NCI-H748 treated with DMSO at 0.1 percent for 48 hours (cell line): ENCODE data around the gene SLC22A31.
"Not testable (repeated sequence)": the region's sequence is repeated elsewhere in the genome, so short reads cannot be mapped to it uniquely, and the experiment has no call there.

Experiments used
- DNase-seq: peaks from one replicate; lab custom pipeline; 2025; lab: John Stamatoyannopoulos, UW

SLC22A31 gene

DNA sequence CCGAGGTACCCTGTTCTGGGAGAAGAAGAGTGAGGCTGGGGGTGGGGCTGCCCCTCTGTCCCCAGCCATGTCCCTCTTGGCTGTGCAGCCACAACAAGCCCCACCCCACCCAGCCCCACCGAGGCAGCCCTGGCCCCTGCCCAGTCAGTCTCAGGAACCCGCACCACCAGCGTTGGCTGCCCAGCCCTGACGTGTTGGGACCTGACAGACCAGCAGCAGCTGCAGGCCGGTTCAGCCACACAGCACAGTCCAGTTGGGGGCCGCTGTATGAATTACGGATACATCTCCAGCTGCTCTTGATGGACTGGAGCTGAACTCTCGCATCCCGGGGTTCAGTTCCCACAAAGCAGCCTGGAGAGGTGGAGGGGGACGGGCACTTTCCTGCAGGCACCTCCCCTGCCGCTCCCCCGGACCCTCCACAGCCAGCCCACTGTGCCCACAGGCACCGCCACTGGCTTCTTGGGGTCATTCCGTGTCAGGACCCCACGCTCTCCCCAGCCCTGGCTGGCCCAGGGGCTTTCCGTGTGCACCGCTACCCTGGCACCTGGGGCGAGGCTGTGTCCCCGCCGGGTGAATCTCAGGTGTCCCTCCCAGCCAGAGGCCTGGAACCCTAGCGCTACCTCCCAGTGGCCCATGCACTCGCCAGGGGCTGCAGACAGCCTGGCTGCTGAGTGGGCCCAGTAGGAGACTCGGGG lies 21.7 kb downstream of the SLC22A31 start:
- no peak for DNase-seq

DNA sequence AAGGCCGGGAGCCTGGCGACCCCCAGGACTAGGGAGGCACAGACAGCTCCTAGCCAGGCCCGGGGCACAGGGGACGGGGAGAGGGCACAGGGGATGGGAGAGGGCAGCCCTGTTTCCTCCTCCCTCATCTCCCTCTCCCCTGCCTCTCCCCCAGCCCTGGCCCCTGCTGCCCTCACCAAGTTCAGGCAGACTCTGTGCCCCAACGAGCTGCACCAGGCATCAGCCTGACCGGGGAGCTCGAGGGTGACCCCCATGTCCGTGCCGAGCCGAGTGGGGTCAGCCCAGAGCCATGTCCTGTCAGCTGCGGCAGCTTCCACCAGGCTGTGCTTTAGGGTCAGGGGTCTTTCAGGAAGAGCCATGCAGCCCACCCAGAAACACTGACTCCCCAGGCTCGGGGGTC lies 22.8 kb downstream of the SLC22A31 start:
- no peak for DNase-seq

DNA sequence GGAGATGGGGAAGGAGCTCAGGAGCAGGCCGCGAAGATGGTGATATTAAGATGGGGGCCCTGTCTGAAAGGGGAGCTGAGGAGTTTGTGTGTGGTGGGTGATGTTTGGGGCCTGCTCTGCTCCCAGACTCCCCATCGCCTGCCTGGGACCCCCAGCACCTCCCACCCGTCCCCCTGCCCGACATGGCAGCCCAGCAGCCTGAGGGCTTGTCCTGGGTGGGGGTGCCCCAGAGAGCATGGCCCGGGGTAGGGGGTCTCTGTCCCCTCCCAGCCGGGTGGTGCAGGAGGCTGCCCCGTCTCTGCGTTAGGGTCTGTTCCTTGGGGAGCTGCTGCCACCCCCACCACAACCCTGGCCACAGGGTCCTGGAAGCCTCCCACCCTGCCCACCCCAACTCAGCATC lies 23.6 kb downstream of the SLC22A31 start:
- no peak for DNase-seq

DNA sequence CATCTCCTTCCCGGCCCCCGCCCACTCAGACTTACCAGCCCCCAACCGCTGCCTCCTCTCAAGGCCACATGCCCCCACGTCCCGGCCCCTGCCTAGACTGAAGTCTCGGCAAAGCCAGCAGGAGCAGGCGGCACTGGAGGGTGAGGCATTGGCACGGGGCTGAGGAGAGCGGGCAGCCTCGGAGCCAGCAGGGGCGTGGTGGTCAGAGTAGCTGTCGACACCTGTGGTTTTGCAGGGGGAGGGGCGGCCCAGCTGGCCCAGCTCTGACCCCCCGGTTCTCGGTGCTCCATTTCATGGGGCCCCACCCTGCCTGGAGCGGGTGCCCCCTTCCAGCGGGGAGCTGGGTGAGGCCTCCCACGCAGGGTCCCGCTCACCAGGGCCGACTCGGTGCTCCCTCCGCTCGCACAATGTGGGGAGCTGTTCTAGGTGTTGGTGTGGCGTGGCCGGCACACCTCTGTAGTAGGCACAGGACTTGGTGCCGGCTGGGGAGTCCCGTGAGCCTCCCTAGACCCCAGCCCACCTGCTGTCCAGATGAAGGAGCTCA lies 24.1 kb downstream of the SLC22A31 start:
- no peak for DNase-seq

DNA sequence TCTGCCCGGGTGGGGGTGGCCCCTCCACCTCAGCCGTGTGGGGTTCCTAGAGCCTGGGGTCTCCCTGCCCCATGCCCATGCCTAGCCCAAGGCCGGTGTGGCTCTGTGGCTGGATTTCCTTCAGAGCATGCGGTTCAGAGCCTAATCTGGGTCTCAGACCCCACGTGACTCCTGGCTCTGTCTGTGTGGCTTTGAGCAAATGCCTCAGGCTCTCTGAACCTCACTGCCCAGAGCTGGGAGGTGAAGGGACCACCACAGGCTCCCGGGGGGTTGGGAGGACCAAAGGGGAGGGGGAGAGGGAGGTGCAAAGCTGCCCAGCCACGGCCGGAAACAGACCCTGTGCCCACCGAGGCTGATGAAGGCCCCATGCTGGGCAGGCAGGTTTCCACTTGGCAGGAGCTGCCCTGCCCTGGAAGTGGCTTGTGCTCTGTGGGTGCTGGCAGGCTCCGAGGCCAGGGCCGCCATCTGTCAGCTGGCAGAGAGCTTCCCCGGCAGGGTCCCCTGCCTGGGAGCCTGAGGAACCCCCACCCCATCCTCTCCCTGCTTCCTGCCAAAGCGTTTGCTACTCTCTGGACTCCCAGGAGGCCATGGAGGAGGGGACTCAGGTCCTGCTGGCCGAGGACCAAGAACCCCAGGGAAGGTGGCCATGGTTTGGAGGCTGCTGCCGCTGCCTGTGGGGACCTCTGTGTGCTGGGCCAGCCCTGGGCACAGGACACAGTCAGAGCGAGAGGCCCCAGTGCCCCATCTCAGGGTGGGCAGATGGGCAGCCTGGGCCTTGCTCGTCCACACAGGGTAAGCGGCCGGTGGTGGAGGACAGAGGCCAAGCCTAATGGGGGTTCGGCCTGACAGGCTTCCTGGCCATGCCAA lies 24.8 kb downstream of the SLC22A31 start:
- DNase-seq = no peak

DNA sequence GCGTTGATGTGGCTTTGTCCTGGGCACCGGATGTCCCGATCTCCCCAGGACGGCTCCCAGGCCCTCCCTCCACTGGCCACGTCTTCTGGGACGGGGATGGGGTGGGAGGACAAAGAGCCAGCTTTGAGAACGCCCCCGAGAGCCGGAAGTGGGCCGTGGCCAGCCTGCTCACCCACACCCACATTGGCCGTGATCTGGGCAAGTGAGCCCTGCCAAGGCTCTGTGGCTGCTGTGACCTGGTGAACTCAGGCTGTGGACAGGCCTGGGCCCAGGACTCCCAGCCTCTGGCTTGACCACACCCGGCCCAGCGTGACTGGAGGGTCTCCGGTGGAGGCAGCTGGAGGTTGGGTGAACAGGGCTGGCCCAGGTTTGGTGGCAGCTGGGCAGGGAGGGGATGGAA lies 25.5 kb downstream of the SLC22A31 start:
- no peak for DNase-seq

DNA sequence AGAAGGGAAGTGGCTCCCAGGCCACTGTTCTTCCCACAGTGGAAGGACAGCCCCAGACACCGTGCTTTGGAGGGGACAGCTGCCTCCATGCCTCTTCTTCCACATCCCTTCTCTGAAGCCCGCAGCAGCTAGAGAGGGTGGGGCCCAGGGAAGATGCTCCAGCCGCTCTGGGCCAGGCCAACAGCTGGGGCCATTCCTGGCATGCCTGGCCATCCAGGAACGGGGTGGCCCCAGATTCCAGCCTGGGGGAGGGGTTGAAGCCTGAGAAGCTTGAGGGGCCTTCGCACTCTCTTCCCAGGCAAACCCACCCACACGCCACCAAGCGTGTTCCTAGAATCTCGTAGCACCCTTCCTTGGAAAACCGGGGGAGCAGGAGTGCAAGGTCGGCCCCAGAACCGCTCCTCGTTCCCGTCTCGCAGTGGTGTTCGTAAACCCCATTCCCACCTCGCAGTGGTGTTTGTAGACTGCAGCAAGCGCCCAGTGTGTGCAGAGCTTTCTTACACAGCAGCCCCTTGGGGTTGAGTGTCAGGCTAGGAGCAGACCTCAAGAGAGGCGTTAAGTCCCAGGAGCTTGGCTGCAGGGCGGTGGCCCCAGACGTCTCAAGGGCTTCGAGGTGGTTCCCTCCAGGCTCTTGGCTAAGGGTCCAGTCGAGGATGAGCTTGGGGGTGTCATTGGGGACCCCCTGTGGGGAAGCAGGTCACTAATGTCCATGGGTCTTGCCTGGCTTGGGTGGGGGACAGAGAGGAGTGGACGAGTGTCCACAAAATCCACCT lies 26.1 kb downstream of the SLC22A31 start:
- no peak for DNase-seq

DNA sequence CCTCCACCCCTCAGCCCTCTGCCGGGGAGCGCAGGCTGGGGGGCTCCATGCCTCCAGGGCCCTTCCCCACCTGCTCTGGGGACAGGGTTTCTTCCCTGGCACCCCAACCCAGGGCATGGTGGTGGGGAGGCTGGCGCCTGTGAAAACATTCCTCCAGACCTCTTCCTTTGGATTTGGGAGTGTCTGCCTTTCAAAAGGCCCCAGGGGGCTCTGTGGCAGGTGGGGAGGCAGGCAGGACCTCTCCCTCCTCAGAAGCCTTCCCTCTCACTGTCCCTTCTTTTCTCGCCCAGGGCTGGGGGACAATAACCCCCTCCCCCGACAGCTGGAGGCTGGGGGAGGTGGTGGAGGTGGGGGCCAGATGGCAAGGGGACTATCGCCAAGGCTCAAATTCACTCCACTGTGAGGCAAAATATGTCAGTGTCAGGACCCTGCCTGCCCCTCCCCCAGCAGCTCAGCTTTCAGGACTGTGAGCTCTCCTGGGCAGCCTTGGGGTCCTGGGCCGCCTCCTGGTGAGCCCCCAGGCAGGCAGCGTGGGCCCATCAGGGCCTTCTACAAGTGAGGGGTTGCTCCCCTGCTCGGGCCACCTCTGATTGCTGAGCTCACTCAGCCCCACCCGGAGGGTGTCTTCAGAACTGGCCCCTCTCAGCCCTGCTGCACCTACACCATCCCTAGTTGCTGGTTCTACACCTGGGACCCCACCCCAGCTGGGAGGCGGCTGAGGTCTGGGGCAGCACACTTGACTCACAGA lies 27.0 kb downstream of the SLC22A31 start:
- no peak for DNase-seq

DNA sequence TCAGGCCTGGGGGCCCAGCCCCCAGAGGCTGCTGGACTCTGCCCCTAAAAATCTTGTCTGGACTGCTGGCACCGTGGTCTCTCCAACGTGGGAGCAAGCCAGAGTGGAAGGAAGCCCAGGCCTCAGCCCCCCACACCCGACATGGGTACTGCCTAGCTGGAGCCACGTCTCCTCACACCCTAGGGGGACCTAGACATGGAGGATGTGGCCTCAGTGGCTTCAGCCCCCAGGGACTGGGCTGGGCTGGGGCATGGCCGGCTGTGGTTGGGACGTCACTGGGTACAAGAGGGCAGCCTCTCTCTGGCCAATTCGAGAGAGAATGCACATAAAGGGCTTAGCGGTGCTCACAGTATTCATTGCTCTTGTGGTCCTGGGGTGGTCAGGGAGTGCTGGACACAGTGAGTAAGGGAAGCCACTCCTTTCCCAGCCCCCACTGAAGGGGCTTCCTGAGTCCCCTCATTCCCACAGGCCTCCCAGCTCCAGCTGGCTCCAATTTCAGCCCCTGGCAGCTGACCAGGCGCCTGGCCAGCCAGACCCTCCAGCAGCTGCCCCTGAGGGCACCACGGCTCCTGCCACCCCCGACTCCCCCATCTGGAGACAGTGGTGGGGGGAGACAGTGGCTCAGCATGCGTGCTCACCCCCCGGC lies 27.7 kb downstream of the SLC22A31 start:
- DNase-seq = no peak

DNA sequence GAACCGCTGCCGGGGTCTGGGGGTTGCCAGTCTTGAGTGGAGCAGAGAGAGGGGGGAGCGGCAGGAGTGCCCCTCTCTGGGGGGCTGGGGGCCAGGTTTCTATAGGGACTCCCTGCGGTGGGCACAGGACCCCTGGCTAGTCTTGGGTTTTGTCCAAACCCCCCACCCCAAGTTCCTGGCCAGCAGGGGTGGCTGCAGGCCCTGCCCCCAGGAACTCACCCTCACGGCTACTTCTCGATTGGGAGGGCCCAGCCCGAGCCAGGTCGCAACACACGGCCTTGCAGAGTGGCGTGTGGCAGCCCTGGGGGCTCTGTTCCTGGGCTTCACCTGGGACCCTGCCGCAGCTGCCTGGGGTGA lies 28.2 kb downstream of the SLC22A31 start:
- DNase-seq = no peak

DNA sequence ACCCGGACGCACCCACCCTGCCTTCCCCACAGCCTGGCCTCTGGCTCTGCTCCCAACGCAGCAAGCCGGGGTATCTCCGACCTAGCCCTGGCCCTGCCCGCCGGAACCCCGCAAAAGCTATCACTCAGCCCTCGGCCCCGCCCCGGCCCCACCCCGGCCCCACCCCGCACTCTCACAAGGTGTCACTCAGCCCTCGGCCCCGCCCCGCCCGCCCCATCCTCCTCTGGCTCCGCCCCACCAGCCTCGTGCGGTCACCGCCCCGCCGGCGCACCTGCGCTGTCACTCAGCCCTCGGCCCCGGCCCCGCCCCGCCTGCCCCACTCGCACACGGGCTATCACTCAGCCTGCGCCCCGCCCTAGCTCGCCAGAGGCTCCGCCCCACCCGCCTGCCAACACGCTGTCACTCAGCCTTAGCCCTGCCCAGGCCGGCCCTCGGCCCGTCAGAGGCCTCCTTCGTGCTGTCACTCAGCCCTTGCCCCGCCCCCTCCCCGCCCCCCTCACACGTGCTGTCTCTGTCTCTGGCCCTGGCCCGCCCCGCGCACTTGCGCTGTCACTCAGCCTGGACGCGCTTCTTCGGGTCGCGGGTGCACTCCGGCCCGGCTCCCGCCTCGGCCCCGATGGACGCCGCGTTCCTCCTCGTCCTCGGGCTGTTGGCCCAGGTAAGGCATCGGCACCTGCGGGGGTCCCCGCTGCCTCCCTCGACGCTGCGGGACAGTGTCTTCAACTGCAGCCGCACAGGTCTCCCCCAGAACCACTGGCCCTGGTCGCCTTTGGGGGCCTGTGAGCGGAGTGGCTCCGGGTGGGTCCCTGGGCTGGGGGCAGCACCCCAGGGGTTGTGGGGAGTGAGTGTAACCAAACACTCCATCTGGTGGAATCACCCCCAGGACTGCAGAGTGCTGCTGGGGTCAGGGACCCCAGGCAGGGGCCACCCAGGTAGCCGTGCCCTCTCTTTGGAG lies 28.8 kb downstream of the SLC22A31 start, which contains the start of gene CDH15:
TSS of gene CDH15 (plus strand) at position 533 of the 955 bp plus-strand sequence. CDS start at position 617, 84 bp downstream.
- peak; percentile 72 for DNase-seq

DNA sequence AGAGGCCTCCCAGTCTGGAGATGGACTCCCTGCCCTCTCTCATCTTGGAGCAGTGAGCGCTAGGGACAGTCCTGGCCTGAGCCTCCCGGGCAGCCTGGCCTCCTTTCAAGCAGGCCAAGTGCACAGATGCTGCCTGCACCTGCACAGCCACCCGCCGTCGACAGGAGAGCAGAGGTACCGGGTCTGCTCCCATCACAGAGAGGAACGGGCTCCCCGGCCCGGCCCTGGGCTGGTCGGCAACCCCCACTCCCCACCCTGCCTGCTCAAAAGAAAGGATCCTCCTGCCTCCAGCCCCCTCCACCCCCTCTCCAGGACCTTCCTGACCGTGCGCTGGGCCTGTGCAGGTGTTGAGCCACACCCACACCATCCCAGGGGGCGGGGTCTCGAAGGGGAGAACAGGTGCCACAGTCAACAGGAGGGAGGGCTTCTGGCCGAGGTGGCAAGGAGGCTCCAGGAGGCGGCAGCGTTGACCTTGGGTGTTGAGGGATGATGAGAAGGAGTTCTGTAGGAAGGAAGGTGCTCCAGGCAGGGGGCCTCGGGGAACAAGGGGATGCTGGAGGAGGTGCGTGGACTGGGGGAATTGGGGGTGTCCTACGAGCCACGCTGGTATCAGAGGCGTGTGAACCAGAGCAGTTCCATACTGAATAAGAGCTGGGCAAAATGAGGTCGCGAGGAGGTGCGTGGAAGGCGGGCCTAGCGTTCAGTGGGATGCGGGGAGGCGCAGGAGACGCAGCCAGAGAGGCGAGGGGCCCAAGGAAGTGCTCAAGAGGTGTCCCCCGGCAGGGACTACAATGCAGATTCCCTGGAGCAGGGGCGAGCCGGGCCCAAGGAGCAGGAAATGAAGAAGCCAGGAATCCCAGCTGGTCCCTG lies 29.8 kb downstream of the SLC22A31 start:
- peak; percentile 41 for DNase-seq

DNA sequence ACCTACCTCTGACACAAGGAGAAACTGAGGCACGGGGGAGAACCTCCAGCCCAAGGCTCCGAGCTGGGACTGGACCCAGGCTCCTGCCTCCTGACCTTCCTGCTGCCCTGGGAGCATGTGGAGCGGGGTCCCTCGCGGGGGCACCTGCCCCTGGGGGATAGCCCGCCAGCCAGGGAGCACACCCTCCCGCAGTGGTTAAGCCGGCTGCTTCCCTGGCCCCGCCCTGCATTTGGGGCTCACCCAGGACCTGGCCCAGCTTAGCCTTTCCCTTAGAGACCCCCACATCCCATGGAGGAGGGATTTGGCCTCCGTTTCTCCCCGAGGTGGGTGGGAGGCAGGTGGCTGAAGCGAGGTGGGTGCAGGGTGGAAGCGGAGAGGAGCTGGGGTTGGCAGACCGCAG lies 30.6 kb downstream of the SLC22A31 start:
- DNase-seq = no peak

DNA sequence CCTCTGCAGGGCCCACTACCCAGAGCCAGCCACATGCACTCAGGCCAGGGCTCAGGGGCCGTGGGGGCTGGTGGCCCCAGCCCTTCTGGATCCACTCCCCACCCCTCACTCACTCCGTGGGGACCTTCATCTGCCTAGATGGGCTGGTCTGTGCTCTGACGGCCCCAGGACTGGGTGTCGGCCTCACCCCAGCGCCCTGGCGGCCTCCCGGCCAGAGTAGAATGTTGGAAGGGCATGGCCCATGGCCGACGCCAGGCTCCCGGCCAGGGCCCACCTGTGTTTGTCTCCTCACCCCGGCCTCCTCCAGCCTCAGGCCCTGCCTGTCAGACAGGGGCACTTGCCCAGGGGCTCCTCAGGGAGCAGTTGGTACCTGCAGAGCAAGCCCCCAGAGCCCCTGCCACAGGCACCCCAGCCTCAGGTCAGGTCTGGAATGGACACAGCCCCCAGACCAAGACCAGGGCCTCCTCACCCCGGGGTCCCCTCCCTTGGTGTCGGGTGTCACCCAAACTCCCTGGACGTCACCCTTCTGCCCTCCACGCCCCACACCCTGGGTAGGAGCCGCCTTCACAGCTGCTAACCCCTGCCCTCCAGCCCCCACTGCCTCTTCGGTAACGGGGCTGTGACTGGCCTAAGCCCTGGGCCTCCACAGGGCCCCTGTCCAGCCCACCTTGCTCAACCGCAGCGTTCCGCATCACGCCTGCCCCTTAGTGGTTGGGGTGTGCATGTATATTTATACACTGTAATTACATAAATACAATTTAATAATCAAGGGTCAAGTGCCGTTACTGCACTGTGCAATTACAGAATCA lies 31.8 kb downstream of the SLC22A31 start:
- no peak for DNase-seq

DNA sequence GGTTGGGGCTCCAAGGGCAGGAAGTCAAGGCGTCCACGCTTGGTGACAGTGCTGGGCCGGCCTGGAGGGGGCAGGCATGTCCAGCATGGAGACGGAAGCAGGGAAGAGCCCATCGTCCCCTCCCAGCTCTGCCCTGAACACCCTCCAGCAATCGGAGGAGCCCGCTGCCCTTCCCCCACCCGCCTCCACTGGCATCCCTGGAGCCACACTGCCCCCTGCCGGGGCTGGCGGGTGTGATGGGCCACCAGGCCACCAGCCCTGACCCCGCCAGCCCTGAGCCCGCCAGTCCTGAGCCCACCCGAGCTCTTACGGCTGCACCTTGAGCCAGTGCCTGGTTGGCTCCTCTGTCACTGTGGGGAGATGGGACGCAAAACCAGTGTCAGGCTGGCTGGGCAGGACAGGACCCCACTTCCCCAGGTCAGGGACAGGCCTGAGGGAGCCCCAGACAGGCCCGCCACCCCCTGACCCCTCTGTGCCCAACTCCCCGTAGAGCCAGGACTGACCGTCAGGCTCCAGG lies 32.9 kb downstream of the SLC22A31 start:
- peak; percentile 36 for DNase-seq

DNA sequence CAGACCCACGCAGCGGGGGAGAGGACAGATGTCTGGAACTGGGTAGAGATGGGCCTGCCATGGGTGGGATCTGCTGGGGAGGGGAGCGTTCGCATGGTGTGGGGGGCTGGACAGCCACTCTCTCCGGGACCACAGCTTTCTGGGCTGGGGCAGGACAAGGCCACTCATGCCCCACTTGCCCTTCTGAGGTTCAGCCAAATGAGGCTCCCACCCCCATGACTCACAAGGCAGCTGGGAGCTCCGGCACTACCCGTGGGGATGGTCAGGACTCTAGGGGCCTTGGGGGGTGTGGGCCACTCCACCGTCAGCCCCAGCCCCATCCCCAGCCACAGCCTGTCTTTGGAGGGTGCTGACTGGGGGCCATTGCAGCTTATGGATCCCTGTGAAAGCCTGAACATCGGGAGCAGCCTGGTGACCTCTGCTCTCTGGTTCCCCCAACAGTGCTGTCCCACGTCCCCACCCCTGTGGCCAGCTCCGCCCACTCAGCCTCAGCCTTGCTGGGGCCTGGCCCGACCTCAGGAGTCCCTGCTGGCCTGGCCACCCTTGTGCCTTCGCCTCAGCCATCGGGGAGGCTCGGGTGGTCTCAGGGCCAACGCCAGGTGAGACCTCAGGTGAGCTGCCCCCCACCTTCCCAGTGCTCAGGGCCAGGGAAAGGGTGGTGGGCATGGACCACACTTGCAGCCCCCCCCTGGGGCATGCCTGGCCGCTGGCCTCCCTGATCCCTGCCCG lies 33.5 kb downstream of the SLC22A31 start:
- no peak for DNase-seq

DNA sequence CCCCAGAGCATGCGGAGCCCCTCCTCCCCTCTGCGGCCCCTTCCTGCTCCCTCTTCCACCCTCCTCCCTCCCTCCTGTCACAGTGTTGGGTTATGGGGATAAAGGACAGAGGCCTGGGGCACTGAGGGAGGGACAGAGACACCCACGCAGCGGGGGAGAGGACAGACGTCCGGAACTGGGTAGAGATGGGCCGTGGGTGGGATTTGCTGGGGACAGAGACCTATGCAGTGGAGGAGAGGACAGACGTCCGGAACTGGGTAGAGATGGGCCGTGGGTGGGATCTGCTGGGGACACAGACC lies 34.7 kb downstream of the SLC22A31 start:
- DNase-seq = not testable (repeated sequence)
